Fibroblast of mammary gland (primary cell): Measurements from ENCODE around the gene HCFC1.

Source experiments
- DNase-seq: peaks from one replicate; pipeline ENCODE4 v3.0.0-alpha.2; 2010; ENCODE audit warnings: low read depth
- H3K4me3 ChIP-seq: 2 replicates; pipeline ENCODE4 v1.5.1; 2011; ENCODE audit warnings: low read depth, mild to moderate bottlenecking, low read length, moderate library complexity; ENCODE audit not compliant: control insufficient read depth
- CTCF ChIP-seq: conservative IDR thresholded peaks from 2 replicates; pipeline ENCODE4 v1.5.1; 2011; ENCODE audit warnings: low read depth, low read length, inconsistent platforms; ENCODE audit not compliant: control insufficient read depth, insufficient read depth

HCFC1 gene

GRCh38 chrX:153958605-153959004 lies 13.0 kb downstream of the HCFC1 start:
- DNase-seq = no peak
- TF ChIP-seq CTCF = no peak
- H3K4me3 ChIP-seq = no peak overlapping the region

- DNase-seq = no peak
- no peak overlapping the region for H3K4me3 ChIP-seq
- no peak for TF ChIP-seq CTCF
Measured at GRCh38 chrX:153957224-153957623, 14.4 kb downstream of the HCFC1 start.

- H3K4me3 ChIP-seq = no peak overlapping the region
- DNase-seq = no peak
- TF ChIP-seq CTCF = no peak
Measured at GRCh38 chrX:153956044-153956907, 15.3 kb downstream of the HCFC1 start.

GRCh38 chrX:153955228-153955732 lies 16.3 kb downstream of the HCFC1 start:
- no peak for DNase-seq
- TF ChIP-seq CTCF = no peak
- no peak overlapping the region for H3K4me3 ChIP-seq

- no peak overlapping the region for H3K4me3 ChIP-seq
- TF ChIP-seq CTCF = no peak
- DNase-seq = no peak
Measured at GRCh38 chrX:153954558-153955227, 16.9 kb downstream of the HCFC1 start.

- no peak for DNase-seq
- no peak for TF ChIP-seq CTCF
- no peak overlapping the region for H3K4me3 ChIP-seq
Measured at GRCh38 chrX:153953892-153954557, 17.6 kb downstream of the HCFC1 start.
